ENCODE data around the gene UBR4. TPM values are rescaled to one million over a fixed set of nuclear protein-coding genes. Genes with fewer than 3 reads are reported as not detected.
"Not testable (repeated sequence)": the region's sequence is repeated elsewhere in the genome, so short reads cannot be mapped to it uniquely, and the experiment has no call there.

Gene UBR4
- total RNA-seq, 1 donor from 2014 or later = 108 TPM

DNA sequence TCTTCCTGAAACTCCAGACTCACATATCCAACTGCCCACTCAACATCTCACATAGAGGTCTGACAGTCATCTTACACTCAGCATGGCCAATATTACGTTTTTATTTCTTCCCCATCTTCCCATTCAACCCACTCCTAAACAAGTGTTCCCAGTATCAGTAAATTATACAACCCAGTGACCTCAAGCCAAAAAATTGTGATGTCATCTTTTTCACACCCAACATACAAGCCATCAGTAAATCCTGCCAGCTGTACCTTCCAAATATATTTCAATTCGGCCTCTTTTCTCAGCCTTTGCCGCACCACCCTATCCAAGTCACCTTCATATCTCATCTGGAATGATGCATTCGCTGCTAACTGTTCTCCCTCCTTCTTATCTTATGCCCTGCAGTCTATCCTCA is 19.6 kb downstream of the UBR4 start:
- TF ChIP-seq, protein P1, sequence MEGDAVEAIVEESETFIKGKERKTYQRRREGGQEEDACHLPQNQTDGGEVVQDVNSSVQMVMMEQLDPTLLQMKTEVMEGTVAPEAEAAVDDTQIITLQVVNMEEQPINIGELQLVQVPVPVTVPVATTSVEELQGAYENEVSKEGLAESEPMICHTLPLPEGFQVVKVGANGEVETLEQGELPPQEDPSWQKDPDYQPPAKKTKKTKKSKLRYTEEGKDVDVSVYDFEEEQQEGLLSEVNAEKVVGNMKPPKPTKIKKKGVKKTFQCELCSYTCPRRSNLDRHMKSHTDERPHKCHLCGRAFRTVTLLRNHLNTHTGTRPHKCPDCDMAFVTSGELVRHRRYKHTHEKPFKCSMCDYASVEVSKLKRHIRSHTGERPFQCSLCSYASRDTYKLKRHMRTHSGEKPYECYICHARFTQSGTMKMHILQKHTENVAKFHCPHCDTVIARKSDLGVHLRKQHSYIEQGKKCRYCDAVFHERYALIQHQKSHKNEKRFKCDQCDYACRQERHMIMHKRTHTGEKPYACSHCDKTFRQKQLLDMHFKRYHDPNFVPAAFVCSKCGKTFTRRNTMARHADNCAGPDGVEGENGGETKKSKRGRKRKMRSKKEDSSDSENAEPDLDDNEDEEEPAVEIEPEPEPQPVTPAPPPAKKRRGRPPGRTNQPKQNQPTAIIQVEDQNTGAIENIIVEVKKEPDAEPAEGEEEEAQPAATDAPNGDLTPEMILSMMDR (conservative IDR thresholded peaks at IDR 0.05) = no peak
- H3K36me3 Mint-ChIP-seq = peaks cover 40% of the 10 kb centered on the region
- no peaks in the 10 kb centered on the region for H3K4me1 Mint-ChIP-seq (ENCODE audit: unreplicated experiment)
- no peak overlapping the region for H3K4me3 Mint-ChIP-seq
- no peak for DNase-seq (ENCODE audit: extremely low spot score, unreplicated experiment)
- no peaks in the 10 kb centered on the region for H3K9me3 Mint-ChIP-seq
- no peak overlapping the region for H3K27ac Mint-ChIP-seq
- no peaks in the 10 kb centered on the region for H3K27me3 Mint-ChIP-seq

- Mint-ChIP-seq H3K27me3 (no peaks in the 10 kb centered on the region), H3K27ac (no peak overlapping the region), H3K4me3 (no peak overlapping the region), H3K4me1 (ENCODE audit: unreplicated experiment) (no peaks in the 10 kb centered on the region), H3K36me3 (peaks cover 49% of the 10 kb centered on the region), H3K9me3 (no peaks in the 10 kb centered on the region)
- DNase-seq (ENCODE audit: extremely low spot score, unreplicated experiment) = no peak
- TF ChIP-seq, protein P1 (conservative IDR thresholded peaks at IDR 0.05) = no peak
Measured at GRCh38 chr1:19189270-19189669, 20.8 kb downstream of the UBR4 start.

DNA sequence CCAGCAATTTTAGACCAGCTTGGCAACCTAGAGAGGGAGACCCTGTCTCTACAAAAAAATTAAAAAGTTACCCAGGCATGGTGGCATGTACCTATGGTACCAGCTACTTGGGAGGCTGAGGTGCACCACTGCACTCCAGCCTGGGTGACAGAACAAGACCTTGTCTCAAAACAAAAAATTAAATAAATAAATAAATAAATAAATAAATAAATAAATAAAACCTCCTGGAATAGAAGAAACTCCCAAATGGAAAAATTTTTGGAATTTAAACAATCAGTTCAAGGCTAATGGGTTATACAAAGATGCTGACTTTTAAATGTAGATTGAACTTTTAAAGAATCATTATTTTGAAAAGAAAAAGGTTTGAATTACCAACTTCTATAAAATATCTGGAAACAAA is 22.2 kb downstream of the UBR4 start:
- Mint-ChIP-seq H3K36me3 (peaks cover 42% of the 10 kb centered on the region), H3K27ac (no peak overlapping the region), H3K4me3 (no peak overlapping the region), H3K27me3 (no peaks in the 10 kb centered on the region), H3K4me1 (ENCODE audit: unreplicated experiment) (no peaks in the 10 kb centered on the region), H3K9me3 (no peaks in the 10 kb centered on the region)
- no peak for DNase-seq (ENCODE audit: extremely low spot score, unreplicated experiment)
- TF ChIP-seq, protein P1 (conservative IDR thresholded peaks at IDR 0.05) = no peak

GRCh38 chr1:19186001-19186400 is 24.1 kb downstream of the UBR4 start:
- no peak overlapping the region for H3K27ac Mint-ChIP-seq
- no peak for DNase-seq (ENCODE audit: extremely low spot score, unreplicated experiment)
- H3K4me1 Mint-ChIP-seq (ENCODE audit: unreplicated experiment) = no peaks in the 10 kb centered on the region
- no peaks in the 10 kb centered on the region for H3K27me3 Mint-ChIP-seq
- TF ChIP-seq, protein P1 (conservative IDR thresholded peaks at IDR 0.05) = no peak
- H3K4me3 Mint-ChIP-seq = no peak overlapping the region
- no peaks in the 10 kb centered on the region for H3K9me3 Mint-ChIP-seq
- H3K36me3 Mint-ChIP-seq = peaks cover 41% of the 10 kb centered on the region

- DNase-seq (ENCODE audit: extremely low spot score, unreplicated experiment) = no peak
- no peak overlapping the region for H3K4me3 Mint-ChIP-seq
- H3K9me3 Mint-ChIP-seq = no peaks in the 10 kb centered on the region
- H3K4me1 Mint-ChIP-seq (ENCODE audit: unreplicated experiment) = no peaks in the 10 kb centered on the region
- H3K27me3 Mint-ChIP-seq = no peaks in the 10 kb centered on the region
- peaks cover 38% of the 10 kb centered on the region for H3K36me3 Mint-ChIP-seq
- H3K27ac Mint-ChIP-seq = no peak overlapping the region
- TF ChIP-seq, protein P1 (conservative IDR thresholded peaks at IDR 0.05) = no peak
Measured at GRCh38 chr1:19182223-19182622, 27.8 kb downstream of the UBR4 start.

- H3K4me3 Mint-ChIP-seq; H3K4me1 Mint-ChIP-seq (ENCODE audit: unreplicated experiment): not testable (repeated sequence)
- peaks cover 29% of the 10 kb centered on the region for H3K36me3 Mint-ChIP-seq
Measured at GRCh38 chr1:19180265-19180657, 29.8 kb downstream of the UBR4 start.

More at GRCh38 chr1:19180265-19180657, 29.8 kb downstream of the UBR4 start:
- not testable (repeated sequence) for H3K27ac Mint-ChIP-seq; H3K27me3 Mint-ChIP-seq; H3K9me3 Mint-ChIP-seq; DNase-seq (ENCODE audit: extremely low spot score, unreplicated experiment)

All from type B pancreatic cell (in vitro differentiated cells).